ENCODE measurements around the gene KIAA0232.

DNA sequence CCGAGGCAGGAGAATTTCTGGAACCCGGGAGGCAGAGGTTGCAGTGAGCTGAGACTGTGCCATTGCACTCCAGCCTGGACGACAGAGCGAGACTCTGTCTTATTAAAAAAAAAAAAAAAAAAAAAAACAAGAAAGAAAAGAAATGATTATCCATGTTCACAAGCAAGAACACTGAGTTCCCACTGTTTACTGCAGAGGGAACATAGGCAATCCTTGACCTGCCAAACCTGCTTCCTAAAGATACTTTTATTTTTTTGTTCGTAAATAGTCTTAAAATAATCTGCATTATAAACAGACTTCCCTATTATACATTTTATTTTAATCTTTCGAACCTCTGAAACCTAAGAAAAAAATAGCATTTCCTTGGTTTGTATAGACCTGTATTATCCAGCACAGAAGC, 76.5 kb downstream of the KIAA0232 start:
- TF ChIP-seq EZH2 (IDR thresholded peaks at IDR 0.05; ENCODE audit: borderline replicate concordance): no peak
- TF ChIP-seq, protein P1, sequence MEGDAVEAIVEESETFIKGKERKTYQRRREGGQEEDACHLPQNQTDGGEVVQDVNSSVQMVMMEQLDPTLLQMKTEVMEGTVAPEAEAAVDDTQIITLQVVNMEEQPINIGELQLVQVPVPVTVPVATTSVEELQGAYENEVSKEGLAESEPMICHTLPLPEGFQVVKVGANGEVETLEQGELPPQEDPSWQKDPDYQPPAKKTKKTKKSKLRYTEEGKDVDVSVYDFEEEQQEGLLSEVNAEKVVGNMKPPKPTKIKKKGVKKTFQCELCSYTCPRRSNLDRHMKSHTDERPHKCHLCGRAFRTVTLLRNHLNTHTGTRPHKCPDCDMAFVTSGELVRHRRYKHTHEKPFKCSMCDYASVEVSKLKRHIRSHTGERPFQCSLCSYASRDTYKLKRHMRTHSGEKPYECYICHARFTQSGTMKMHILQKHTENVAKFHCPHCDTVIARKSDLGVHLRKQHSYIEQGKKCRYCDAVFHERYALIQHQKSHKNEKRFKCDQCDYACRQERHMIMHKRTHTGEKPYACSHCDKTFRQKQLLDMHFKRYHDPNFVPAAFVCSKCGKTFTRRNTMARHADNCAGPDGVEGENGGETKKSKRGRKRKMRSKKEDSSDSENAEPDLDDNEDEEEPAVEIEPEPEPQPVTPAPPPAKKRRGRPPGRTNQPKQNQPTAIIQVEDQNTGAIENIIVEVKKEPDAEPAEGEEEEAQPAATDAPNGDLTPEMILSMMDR (IDR thresholded peaks at IDR 0.05; ENCODE audit: poor library complexity): no peak
- no peak for TF ChIP-seq EZH2phosphoT487 (IDR thresholded peaks at IDR 0.05; ENCODE audit: low read depth, severe bottlenecking, unreplicated experiment)
